ENCODE data around the gene BLNK. TPM values are rescaled to one million over a fixed set of nuclear protein-coding genes. Genes with fewer than 3 reads are reported as not detected.

BLNK gene
- total RNA-seq, 1 experiment from 2014 or later = 1.1 TPM

- no peak overlapping the region for H3K4me3 Mint-ChIP-seq (ENCODE audit: unreplicated experiment)
- CTCF ChIA-PET = interaction anchor here (0.6 to 1.7 kb wide), 2 partner anchors 10 to 31 kb away, joined by 3 to 8 read pairs; no protein-coding TSS in a partner anchor
- H3K27ac Mint-ChIP-seq (ENCODE audit: low read depth, unreplicated experiment) = no peak overlapping the region
- no peaks in the 10 kb centered on the region for H3K4me1 Mint-ChIP-seq (ENCODE audit: insufficient read depth, unreplicated experiment)
- BruUV-seq (replicated peaks) = no TSS peak
- DNase-seq (ENCODE audit: unreplicated experiment) = no peak
- POLR2A ChIA-PET = interaction anchor here (0.6 kb wide), 1 partner anchor 1839 kb away, joined by 4 read pairs; no protein-coding TSS in a partner anchor
- no peaks in the 10 kb centered on the region for H3K27me3 Mint-ChIP-seq (ENCODE audit: insufficient read depth, unreplicated experiment)
- intact Hi-C loops (cut with micrococcal nuclease) = no loop called here
- no peak for TF ChIP-seq CTCF (IDR thresholded peaks at IDR 0.05; ENCODE audit: unreplicated experiment)
- no peaks in the 10 kb centered on the region for H3K9me3 Mint-ChIP-seq (ENCODE audit: unreplicated experiment)
- no peaks in the 10 kb centered on the region for H3K36me3 Mint-ChIP-seq (ENCODE audit: insufficient read depth, unreplicated experiment)
Observed at GRCh38 chr10:96260014-96260413, 11.4 kb downstream of the BLNK start.

GRCh38 chr10:96259150-96259549, 12.2 kb downstream of the BLNK start:
- ChIA-PET POLR2A (no interaction called here), CTCF (interaction anchor here (1.1 kb wide), 1 partner anchor 29 kb away, joined by 3 read pairs; no protein-coding TSS in a partner anchor)
- Mint-ChIP-seq H3K27ac (ENCODE audit: low read depth, unreplicated experiment) (no peak overlapping the region), H3K27me3 (ENCODE audit: insufficient read depth, unreplicated experiment) (no peaks in the 10 kb centered on the region), H3K4me3 (ENCODE audit: unreplicated experiment) (no peak overlapping the region), H3K36me3 (ENCODE audit: insufficient read depth, unreplicated experiment) (no peaks in the 10 kb centered on the region), H3K4me1 (ENCODE audit: insufficient read depth, unreplicated experiment) (no peaks in the 10 kb centered on the region), H3K9me3 (ENCODE audit: unreplicated experiment) (no peaks in the 10 kb centered on the region)
- no TSS peak for BruUV-seq (replicated peaks)
- intact Hi-C loops (cut with micrococcal nuclease) = no loop called here
- DNase-seq (ENCODE audit: unreplicated experiment) = no peak
- no peak for TF ChIP-seq CTCF (IDR thresholded peaks at IDR 0.05; ENCODE audit: unreplicated experiment)

- ChIA-PET POLR2A (no interaction called here), CTCF (interaction anchor here (0.9 to 1.1 kb wide), 2 partner anchors 28 to 29 kb away, joined by 3 read pairs; no protein-coding TSS in a partner anchor)
- TF ChIP-seq CTCF (IDR thresholded peaks at IDR 0.05; ENCODE audit: unreplicated experiment) = no peak
- H3K4me1 Mint-ChIP-seq (ENCODE audit: insufficient read depth, unreplicated experiment) = no peaks in the 10 kb centered on the region
- H3K9me3 Mint-ChIP-seq (ENCODE audit: unreplicated experiment) = no peaks in the 10 kb centered on the region
- H3K36me3 Mint-ChIP-seq (ENCODE audit: insufficient read depth, unreplicated experiment) = no peaks in the 10 kb centered on the region
- no peaks in the 10 kb centered on the region for H3K27me3 Mint-ChIP-seq (ENCODE audit: insufficient read depth, unreplicated experiment)
- no peak overlapping the region for H3K27ac Mint-ChIP-seq (ENCODE audit: low read depth, unreplicated experiment)
- intact Hi-C loops (cut with micrococcal nuclease) = no loop called here
- no peak overlapping the region for H3K4me3 Mint-ChIP-seq (ENCODE audit: unreplicated experiment)
- no peak for DNase-seq (ENCODE audit: unreplicated experiment)
- BruUV-seq (replicated peaks) = no TSS peak
Observed at GRCh38 chr10:96257944-96258343, 13.4 kb downstream of the BLNK start.

- no peak for TF ChIP-seq CTCF (IDR thresholded peaks at IDR 0.05; ENCODE audit: unreplicated experiment)
- Mint-ChIP-seq H3K27ac (ENCODE audit: low read depth, unreplicated experiment) (no peak overlapping the region), H3K9me3 (ENCODE audit: unreplicated experiment) (no peaks in the 10 kb centered on the region), H3K27me3 (ENCODE audit: insufficient read depth, unreplicated experiment) (no peaks in the 10 kb centered on the region), H3K4me1 (ENCODE audit: insufficient read depth, unreplicated experiment) (no peaks in the 10 kb centered on the region), H3K36me3 (ENCODE audit: insufficient read depth, unreplicated experiment) (no peaks in the 10 kb centered on the region), H3K4me3 (ENCODE audit: unreplicated experiment) (no peak overlapping the region)
- ChIA-PET CTCF (interaction anchor here (0.6 to 3.2 kb wide), 5 partner anchors 9 to 35 kb away, joined by 3 to 20 read pairs (median 3); no protein-coding TSS in a partner anchor), POLR2A (interaction anchor here (0.8 to 1.6 kb wide), 2 partner anchors 9 to 15 kb away, joined by 5 to 8 read pairs; partner anchors contain the start of gene BLNK)
- DNase-seq (ENCODE audit: unreplicated experiment) = no peak
- no TSS peak for BruUV-seq (replicated peaks)
- intact Hi-C loops (cut with micrococcal nuclease) = no loop called here
Observed at GRCh38 chr10:96255549-96256333, 15.6 kb downstream of the BLNK start.

Measured in MCF 10A (cell line).